HepG2 (cell line): ENCODE measurements around the gene DIRAS1. TPM values are rescaled to one million over a fixed set of nuclear protein-coding genes. Genes with fewer than 3 reads are reported as not detected.

Experiments used
- ATAC-seq: fragments of 200-7000 bp; cut with Tn5 transposase; 3 replicates; pipeline ENCODE4 v1.9.1; 2020; ENCODE audit warnings: mild to moderate bottlenecking, moderate library complexity
- BruUV-seq: library from RNA; stranded (reverse); fragments of 400-500 nt; replicated peaks from 2 replicates; lab custom pipeline; 2021; lab: Mats Ljungman, UMichigan
- CTCF ChIA-PET: fragments of 300-600 bp; formaldehyde crosslinking; extraction: SDS; loops from one replicate; lab custom pipeline; 2021; ENCODE audit warnings: low total read pairs, inconsistent platforms, low intra/inter-chr PET ratio; lab: Yijun Ruan, JAX
- POLR2A ChIA-PET: fragments of 350-600 bp; sonication (Branson Sonifier 250); formaldehyde crosslinking; loops from one replicate; lab custom pipeline; 2020; ENCODE audit warnings: antibody characterized with exemption, inconsistent platforms; lab: Yijun Ruan, JAX
- DNase-seq: peaks from one replicate; pipeline ENCODE4 v3.0.0-alpha.2; 2015; ENCODE audit warnings: low spot score
- FAIRE-seq: peaks from 3 replicates; lab custom pipeline; 2011; peaks lifted over from hg19 to GRCh38; lab: Jason Lieb, UNC
- H2AFZ ChIP-seq: one replicate; pipeline ENCODE4 v1.6.1; 2011; ENCODE audit warnings: low read length, inconsistent platforms
- H3K27ac ChIP-seq: fragments of 300-600 bp; 3 replicates; pipeline ENCODE4 v1.8.0; 2011; ENCODE audit warnings: mixed run types, mild to moderate bottlenecking, mixed read lengths, low read length, inconsistent platforms; ENCODE audit not compliant: insufficient read depth; ENCODE audit errors: extremely low read length
- H3K27me3 ChIP-seq, 2 experiments: fragments of 200-600 bp in 1 of 2; 2 replicates in 1 of 2; 3 replicates in 1 of 2; pipeline versions ENCODE4 v1.6.0 to v1.8.0; 2011; ENCODE audit warnings: low read length in 2 of 2, mild to moderate bottlenecking in 2 of 2, moderate library complexity in 2 of 2, inconsistent platforms in 1 of 2; ENCODE audit not compliant: insufficient read depth in 2 of 2, control insufficient read depth in 1 of 2
- H3K36me3 ChIP-seq, 2 experiments: fragments of 200-600 bp in 1 of 2; replicated peaks in 1 of 2; 2 replicates in 1 of 2; 3 replicates in 1 of 2; pipeline versions ENCODE4 v1.5.1 to v1.8.0; 2011; ENCODE audit warnings: low read length in 2 of 2, inconsistent platforms in 1 of 2; ENCODE audit not compliant: insufficient read depth in 2 of 2, control insufficient read depth in 1 of 2
- H3K4me1 ChIP-seq: 2 replicates; pipeline ENCODE4 v1.5.1; 2012; ENCODE audit warnings: low read length, inconsistent platforms; ENCODE audit not compliant: insufficient read depth
- H3K4me2 ChIP-seq: 2 replicates; pipeline ENCODE4 v1.6.0; 2011; ENCODE audit warnings: low read depth, low read length, inconsistent platforms
- H3K4me3 ChIP-seq, 3 experiments: fragments of 200-600 bp in 1 of 3; sonication (generic), shearing (Covaris generic) in 1 of 3; replicated peaks in 1 of 3; 2 replicates each; pipeline ENCODE4 v1.5.1; 2011 to 2016; ENCODE audit warnings: low read length in 3 of 3, inconsistent platforms in 2 of 3, low read depth in 2 of 3, mild to moderate bottlenecking in 2 of 3, control low read depth in 1 of 3, mixed read lengths in 1 of 3; ENCODE audit not compliant: insufficient read depth in 1 of 3
- H3K79me2 ChIP-seq: one replicate; pipeline ENCODE4 v1.6.1; 2011; ENCODE audit warnings: low read length, inconsistent platforms; ENCODE audit not compliant: insufficient read depth
- H3K9ac ChIP-seq: 2 replicates; pipeline ENCODE4 v1.6.0; 2011; ENCODE audit warnings: mild to moderate bottlenecking, low read depth, low read length, inconsistent platforms; ENCODE audit not compliant: insufficient read depth
- H3K9me3 ChIP-seq: 2 replicates; pipeline ENCODE4 v1.5.1; 2012; ENCODE audit warnings: mild to moderate bottlenecking, low read length
- H4K20me1 ChIP-seq: 2 replicates; pipeline ENCODE4 v1.6.0; 2011; ENCODE audit warnings: inconsistent platforms, mild to moderate bottlenecking, low read length, moderate library complexity; ENCODE audit not compliant: insufficient read depth
- HIVEP1 ChIP-seq: sonication (generic); formaldehyde crosslinking; IDR thresholded peaks from 2 replicates; pipeline ENCODE4 v1.4.0; 2020; ENCODE audit warnings: mild to moderate bottlenecking, missing genetic modification reagents
- ONECUT2 ChIP-seq: sonication (generic); formaldehyde crosslinking; IDR thresholded peaks from 2 replicates; pipeline ENCODE4 v1.4.0; 2020; ENCODE audit warnings: missing genetic modification reagents
- SAP130 ChIP-seq: IDR thresholded peaks from 2 replicates; pipeline ENCODE4 v1.6.1; 2016; ENCODE audit warnings: low read depth
- SRSF4 ChIP-seq: fragments of 200-400 bp; formaldehyde crosslinking; IDR thresholded peaks from one replicate; pipeline ENCODE4 v1.6.1; 2018; ENCODE audit warnings: mild to moderate bottlenecking, low read depth, low read length, moderate library complexity; ENCODE audit not compliant: poor library complexity, severe bottlenecking
- ZBTB20 ChIP-seq: sonication (generic); formaldehyde crosslinking; IDR thresholded peaks from 2 replicates; pipeline ENCODE4 v1.8.1; 2023; ENCODE audit warnings: missing genetic modification reagents, low read depth, mild to moderate bottlenecking, borderline replicate concordance
- ZFY ChIP-seq: sonication (generic); formaldehyde crosslinking; IDR thresholded peaks from 2 replicates; pipeline ENCODE4 v1.4.0; 2020; ENCODE audit warnings: missing genetic modification reagents
- ZNF101 ChIP-seq: sonication (generic); formaldehyde crosslinking; IDR thresholded peaks from 2 replicates; pipeline ENCODE4 v1.4.0; 2020; ENCODE audit warnings: mild to moderate bottlenecking, low read depth, missing genetic modification reagents, borderline replicate concordance
- ZNF614 ChIP-seq: IDR thresholded peaks from 2 replicates; pipeline ENCODE4 v1.6.1; 2018; ENCODE audit warnings: missing biosample characterization, missing genetic modification reagents, inconsistent platforms, borderline replicate concordance
- ZNF766 ChIP-seq: sonication (generic); formaldehyde crosslinking; IDR thresholded peaks from 2 replicates; pipeline ENCODE4 v1.5.0; 2020; ENCODE audit warnings: missing genetic modification reagents, borderline replicate concordance
- WGBS: methylation state at CpG from one replicate; pipeline ENCODE4 v1.1.6; 2017; ENCODE audit warnings: low lambda C conversion rate; 5-methylcytosine and 5-hydroxymethylcytosine counted together
- in situ Hi-C: cut with HindIII; loops from 2 replicates; pipeline ENCODE4 v1.10.0; 2017; ENCODE audit warnings: low pct_unique_long_range_greater_than_20kb; ENCODE audit not compliant: extremely low pct_ligation_motif_present
- intact Hi-C: fragments of 100-400 bp; cut with micrococcal nuclease; formaldehyde crosslinking; loops from one replicate; pipeline ENCODE4 v1.10.0; 2022; ENCODE audit not compliant: unreplicated experiment
- polyA plus RNA-seq, 8 experiments: library from polyadenylated mRNA; depleted of rRNA in 3 of 8; stranded (reverse) in 7 of 8; unstranded in 1 of 8; fragments of >200 nt; fragmentation: Illumina TruSeq in 4 of 8; extraction: Trizol in 4 of 8; gene quantifications; 2 replicates each; pipeline versions ENCODE4 v1.2.1 to v1.2.3, GENCODE V29; 2011 to 2016; ENCODE audit warnings: low read depth in 4 of 8, missing spikeins in 1 of 8, mixed read lengths in 1 of 8; ENCODE audit not compliant: insufficient read depth in 1 of 8
- total RNA-seq, 5 experiments: library from RNA; depleted of rRNA; stranded (reverse); fragments of >200 nt; fragmentation: Illumina TruSeq; extraction: Trizol; gene quantifications; 2 replicates each; pipeline ENCODE4 v1.2.3, GENCODE V29; 2016; ENCODE audit warnings: low read depth in 1 of 5
- TF ChIP-seq, protein P1 (sequence below): sonication (generic); formaldehyde crosslinking; IDR thresholded peaks from 2 replicates; pipeline ENCODE4 v1.5.0; 2020; ENCODE audit warnings: mild to moderate bottlenecking, missing genetic modification reagents
- TF ChIP-seq, protein P2 (sequence below): sonication (generic); formaldehyde crosslinking; IDR thresholded peaks from 2 replicates; pipeline ENCODE4 v1.4.0; 2020; ENCODE audit warnings: missing genetic modification reagents

DIRAS1 gene
- total and polyA plus RNA-seq, 2 of the 13 experiments (the other 11 are each of a cell fraction or from before 2014, with no cell fraction given) = 0.97 to 1.8 TPM

DNA sequence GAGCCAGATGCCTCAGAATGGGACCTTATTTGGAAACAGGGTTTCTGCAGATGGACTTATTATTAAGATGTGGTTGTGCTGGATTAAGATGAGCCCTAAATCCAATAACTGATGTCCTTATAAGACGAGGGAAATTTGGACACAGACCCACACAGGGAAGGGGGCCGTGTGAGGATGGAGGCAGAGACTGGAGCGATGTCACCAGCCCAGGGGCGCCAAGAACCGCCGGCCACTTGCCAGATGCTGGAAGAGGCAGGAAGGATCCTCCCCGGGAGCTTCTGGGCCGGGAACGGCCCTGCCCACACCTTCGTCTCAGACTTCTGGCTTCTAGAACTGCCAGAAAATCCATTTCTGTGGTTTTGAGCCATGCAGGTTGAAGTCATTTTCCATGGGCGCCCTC lies 45.3 kb downstream of the DIRAS1 start:
- no peak for ATAC-seq

DNA sequence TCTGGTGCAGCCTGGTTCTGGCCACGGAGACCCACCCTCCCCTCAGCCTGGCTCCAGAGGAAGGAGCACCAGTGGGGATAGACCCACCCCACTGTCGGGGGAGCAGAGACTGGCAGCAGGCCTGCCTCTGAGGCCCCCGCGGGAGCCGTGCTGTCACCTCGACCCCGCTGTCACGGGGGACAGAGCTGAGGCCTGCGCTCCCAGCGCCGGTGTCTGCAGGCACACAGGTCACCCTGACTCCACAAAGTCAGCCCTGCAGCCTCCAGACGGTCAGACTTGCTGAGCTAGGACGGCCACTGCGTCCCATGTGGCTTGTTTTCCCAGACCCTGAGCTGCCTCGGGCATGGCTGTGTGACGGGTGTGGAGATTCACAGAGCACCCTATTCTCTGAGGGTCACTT lies 51.0 kb downstream of the DIRAS1 start:
- CTCF ChIA-PET = no interaction called here
- BruUV-seq = no TSS peak
- FAIRE-seq = no peak
- TF ChIP-seq, protein P1, sequence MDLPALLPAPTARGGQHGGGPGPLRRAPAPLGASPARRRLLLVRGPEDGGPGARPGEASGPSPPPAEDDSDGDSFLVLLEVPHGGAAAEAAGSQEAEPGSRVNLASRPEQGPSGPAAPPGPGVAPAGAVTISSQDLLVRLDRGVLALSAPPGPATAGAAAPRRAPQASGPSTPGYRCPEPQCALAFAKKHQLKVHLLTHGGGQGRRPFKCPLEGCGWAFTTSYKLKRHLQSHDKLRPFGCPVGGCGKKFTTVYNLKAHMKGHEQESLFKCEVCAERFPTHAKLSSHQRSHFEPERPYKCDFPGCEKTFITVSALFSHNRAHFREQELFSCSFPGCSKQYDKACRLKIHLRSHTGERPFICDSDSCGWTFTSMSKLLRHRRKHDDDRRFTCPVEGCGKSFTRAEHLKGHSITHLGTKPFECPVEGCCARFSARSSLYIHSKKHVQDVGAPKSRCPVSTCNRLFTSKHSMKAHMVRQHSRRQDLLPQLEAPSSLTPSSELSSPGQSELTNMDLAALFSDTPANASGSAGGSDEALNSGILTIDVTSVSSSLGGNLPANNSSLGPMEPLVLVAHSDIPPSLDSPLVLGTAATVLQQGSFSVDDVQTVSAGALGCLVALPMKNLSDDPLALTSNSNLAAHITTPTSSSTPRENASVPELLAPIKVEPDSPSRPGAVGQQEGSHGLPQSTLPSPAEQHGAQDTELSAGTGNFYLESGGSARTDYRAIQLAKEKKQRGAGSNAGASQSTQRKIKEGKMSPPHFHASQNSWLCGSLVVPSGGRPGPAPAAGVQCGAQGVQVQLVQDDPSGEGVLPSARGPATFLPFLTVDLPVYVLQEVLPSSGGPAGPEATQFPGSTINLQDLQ (CRISPR knock-in tag) = no peak
- TF ChIP-seq SRSF4 = no peak
- TF ChIP-seq ZNF614 (CRISPR knock-in tag) = no peak
- TF ChIP-seq ZBTB20 (CRISPR knock-in tag) = no peak
- no peak for TF ChIP-seq HIVEP1 (CRISPR knock-in tag)
- TF ChIP-seq ZNF101 (CRISPR knock-in tag) = no peak
- no peak for TF ChIP-seq ZFY (CRISPR knock-in tag)
- TF ChIP-seq ONECUT2 (CRISPR knock-in tag) = no peak

More for the DNA sequence above, 45.3 kb downstream of the DIRAS1 start:
- FAIRE-seq = no peak
- no peaks in the 10 kb centered on the region for H4K20me1 ChIP-seq
- POLR2A ChIA-PET = interaction anchor here (4.0 kb wide), 1 partner anchor 10 kb away, joined by 14 read pairs; no protein-coding TSS in a partner anchor
- BruUV-seq = no TSS peak
- H3K9ac ChIP-seq = no peak overlapping the region
- H3K27ac ChIP-seq = no peak overlapping the region
- H3K27me3 ChIP-seq = no peaks in the 10 kb centered on the region
- H3K4me2 ChIP-seq = peak overlapping the region; percentile 85; the same call in 1 of the 2 replicates
- DNase-seq = no peak
- in situ Hi-C loops (no loop called here), intact Hi-C loops (no loop called here)
- no peak overlapping the region for H3K4me3 ChIP-seq
- no peaks in the 10 kb centered on the region for H3K9me3 ChIP-seq
- peaks cover 43% of the 10 kb centered on the region for H3K4me1 ChIP-seq
- no peak overlapping the region for H2AFZ ChIP-seq
- CTCF ChIA-PET = no interaction called here
- H3K79me2 ChIP-seq = no peaks in the 10 kb centered on the region
- no peaks in the 10 kb centered on the region for H3K36me3 ChIP-seq
- 84% methylated on average over 8 of the region's 11 CpGs for WGBS
- TF ChIP-seq, protein P2, sequence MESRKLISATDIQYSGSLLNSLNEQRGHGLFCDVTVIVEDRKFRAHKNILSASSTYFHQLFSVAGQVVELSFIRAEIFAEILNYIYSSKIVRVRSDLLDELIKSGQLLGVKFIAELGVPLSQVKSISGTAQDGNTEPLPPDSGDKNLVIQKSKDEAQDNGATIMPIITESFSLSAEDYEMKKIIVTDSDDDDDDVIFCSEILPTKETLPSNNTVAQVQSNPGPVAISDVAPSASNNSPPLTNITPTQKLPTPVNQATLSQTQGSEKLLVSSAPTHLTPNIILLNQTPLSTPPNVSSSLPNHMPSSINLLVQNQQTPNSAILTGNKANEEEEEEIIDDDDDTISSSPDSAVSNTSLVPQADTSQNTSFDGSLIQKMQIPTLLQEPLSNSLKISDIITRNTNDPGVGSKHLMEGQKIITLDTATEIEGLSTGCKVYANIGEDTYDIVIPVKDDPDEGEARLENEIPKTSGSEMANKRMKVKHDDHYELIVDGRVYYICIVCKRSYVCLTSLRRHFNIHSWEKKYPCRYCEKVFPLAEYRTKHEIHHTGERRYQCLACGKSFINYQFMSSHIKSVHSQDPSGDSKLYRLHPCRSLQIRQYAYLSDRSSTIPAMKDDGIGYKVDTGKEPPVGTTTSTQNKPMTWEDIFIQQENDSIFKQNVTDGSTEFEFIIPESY = peak; percentile 8; the same call in 1 of the 2 replicates
- no peak for TF ChIP-seq ZNF766 (CRISPR knock-in tag)
- no peak for TF ChIP-seq SAP130 (CRISPR knock-in tag)

More for the DNA sequence above, 51.0 kb downstream of the DIRAS1 start:
- Histone ChIP-seq H3K9ac (no peak overlapping the region), H3K4me2 (no peak overlapping the region), H3K36me3 (no peaks in the 10 kb centered on the region), H3K4me1 (peaks cover 21% of the 10 kb centered on the region), H2AFZ (no peak overlapping the region), H3K9me3 (no peaks in the 10 kb centered on the region), H3K27me3 (no peaks in the 10 kb centered on the region), H3K27ac (no peak overlapping the region), H3K4me3 (no peak overlapping the region), H4K20me1 (no peaks in the 10 kb centered on the region), H3K79me2 (no peaks in the 10 kb centered on the region)
- DNase-seq = no peak
- ATAC-seq = no peak
- in situ Hi-C loops (no loop called here), intact Hi-C loops (no loop called here)
- POLR2A ChIA-PET = no interaction called here
- WGBS = 67% methylated on average over 1 of the region's 16 CpGs
